ENCODE data around the gene ADAMTS10.

ADAMTS10 gene

DNA sequence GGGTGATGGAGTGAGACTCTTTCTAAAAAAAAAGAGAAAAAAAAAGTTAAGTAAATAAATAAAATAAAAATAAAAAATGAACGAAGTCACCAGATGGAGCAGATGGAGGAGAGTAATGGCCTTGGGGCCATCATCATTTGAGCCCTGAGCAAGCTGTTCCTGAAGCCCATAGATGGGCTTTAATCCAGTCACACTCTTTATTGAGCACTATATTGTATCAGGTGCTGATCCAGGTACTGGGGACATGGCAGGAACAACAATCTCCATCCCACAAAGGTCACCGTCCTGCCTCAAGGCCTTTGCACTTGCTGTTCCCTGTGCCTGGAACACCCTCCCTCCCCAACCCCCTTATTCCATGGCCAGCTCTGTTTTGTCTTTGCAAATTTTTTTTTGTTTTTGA is 3.9 kb upstream of the ADAMTS10 start:
- no peak overlapping the region for H3K4me3 ChIP-seq (ENCODE audit: low read depth, low read length)
- peaks cover 29% of the 10 kb centered on the region for H3K27me3 ChIP-seq (ENCODE audit: insufficient read depth, low read depth, severe bottlenecking)
- DNase-seq = no peak
- H3K36me3 ChIP-seq = no peaks in the 10 kb centered on the region
- no peaks in the 10 kb centered on the region for H3K9me3 ChIP-seq (ENCODE audit: severe bottlenecking)
- no peak for TF ChIP-seq CTCF (IDR thresholded peaks at IDR 0.05; ENCODE audit: low read depth, low read length)
- no peak overlapping the region for H3K27ac ChIP-seq

- Histone ChIP-seq H3K9me3 (ENCODE audit: severe bottlenecking) (no peaks in the 10 kb centered on the region), H3K36me3 (no peaks in the 10 kb centered on the region), H3K27me3 (ENCODE audit: insufficient read depth, low read depth, severe bottlenecking) (peaks cover 15% of the 10 kb centered on the region), H3K4me3 (ENCODE audit: low read depth, low read length) (no peak overlapping the region), H3K27ac (no peak overlapping the region)
- TF ChIP-seq CTCF (IDR thresholded peaks at IDR 0.05; ENCODE audit: low read depth, low read length) = no peak
- DNase-seq = no peak
These were observed 2.3 kb upstream of the ADAMTS10 start for GRCh38 chr19:8612807-8613171.

DNA sequence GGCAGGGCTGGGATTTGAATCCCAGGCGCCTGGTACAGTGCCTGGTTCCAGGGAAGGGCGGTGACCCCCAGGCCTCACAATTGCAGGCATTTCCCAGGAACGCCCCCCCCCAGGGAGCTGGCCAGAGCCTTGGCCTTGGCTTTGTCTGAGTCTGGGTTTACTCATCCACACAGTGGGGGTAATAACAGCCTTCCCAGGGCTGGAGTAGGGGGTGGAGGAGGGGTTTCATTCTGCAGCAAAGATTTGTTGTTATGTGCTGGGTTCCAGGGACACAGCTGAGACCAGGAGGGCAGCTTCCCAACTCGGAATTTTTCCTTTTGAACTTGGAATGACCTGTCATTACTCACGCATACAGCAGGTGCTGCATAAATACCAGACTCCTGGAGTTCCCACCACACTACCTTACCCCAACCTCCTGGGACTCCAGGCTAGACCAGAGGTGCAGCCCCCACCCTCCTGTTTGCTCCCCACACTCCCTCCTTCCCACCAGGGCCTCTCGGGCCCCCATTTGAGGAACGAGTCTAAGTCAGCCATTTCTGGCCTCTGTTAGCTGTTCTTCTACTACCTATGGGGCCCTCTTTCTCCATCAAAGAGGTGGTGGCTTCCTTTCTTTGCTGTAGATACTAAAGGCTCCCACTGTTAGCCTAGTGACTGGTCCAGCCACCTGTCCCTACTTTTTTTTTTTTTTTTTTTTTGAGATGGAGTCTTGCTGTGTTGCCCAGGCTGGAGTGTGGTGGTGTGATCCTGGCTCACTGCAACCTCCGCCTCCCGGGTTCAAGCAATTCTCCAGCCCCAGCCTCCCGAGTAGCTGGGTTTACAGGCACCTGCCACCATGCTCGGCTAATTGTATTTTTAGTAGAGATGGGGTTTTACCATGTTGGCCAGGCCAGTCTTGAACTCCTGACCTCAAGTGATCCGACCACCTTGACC is 1.6 kb upstream of the ADAMTS10 start:
- Histone ChIP-seq H3K4me3 (ENCODE audit: low read depth, low read length) (no peak overlapping the region), H3K36me3 (no peaks in the 10 kb centered on the region), H3K9me3 (ENCODE audit: severe bottlenecking) (no peaks in the 10 kb centered on the region), H3K27ac (no peak overlapping the region), H3K27me3 (ENCODE audit: insufficient read depth, low read depth, severe bottlenecking) (peaks cover 10% of the 10 kb centered on the region)
- TF ChIP-seq CTCF (IDR thresholded peaks at IDR 0.05; ENCODE audit: low read depth, low read length) = no peak
- no peak for DNase-seq

DNA sequence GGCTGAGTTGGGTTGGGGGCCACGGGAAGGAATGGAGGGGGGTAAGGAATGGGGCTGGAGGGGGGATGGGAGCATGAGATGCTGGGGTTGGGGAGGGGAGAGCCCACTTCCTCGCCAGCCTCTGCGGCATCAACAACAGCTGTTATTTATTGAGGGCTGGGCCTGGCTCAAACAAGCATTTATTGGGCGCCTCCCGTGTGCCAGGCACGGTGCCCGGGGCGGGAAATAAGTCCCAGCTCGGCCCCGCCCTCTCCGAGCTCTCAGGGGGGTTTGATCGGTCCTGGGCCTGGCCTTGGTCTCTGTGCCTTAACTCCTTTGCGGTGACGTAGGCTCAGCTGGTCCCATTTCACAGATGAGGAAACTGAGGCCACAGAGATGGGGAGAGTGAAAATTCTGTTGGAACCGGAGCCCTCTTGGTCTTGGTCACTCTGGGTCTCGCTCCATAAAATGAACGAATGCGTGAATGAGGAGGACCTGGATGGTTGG is 919 bp upstream of the ADAMTS10 start:
- Histone ChIP-seq H3K27ac (no peak overlapping the region), H3K4me3 (ENCODE audit: low read depth, low read length) (no peak overlapping the region), H3K36me3 (no peaks in the 10 kb centered on the region), H3K9me3 (ENCODE audit: severe bottlenecking) (no peaks in the 10 kb centered on the region), H3K27me3 (ENCODE audit: insufficient read depth, low read depth, severe bottlenecking) (peaks cover 6% of the 10 kb centered on the region)
- DNase-seq = no peak
- no peak for TF ChIP-seq CTCF (IDR thresholded peaks at IDR 0.05; ENCODE audit: low read depth, low read length)

DNA sequence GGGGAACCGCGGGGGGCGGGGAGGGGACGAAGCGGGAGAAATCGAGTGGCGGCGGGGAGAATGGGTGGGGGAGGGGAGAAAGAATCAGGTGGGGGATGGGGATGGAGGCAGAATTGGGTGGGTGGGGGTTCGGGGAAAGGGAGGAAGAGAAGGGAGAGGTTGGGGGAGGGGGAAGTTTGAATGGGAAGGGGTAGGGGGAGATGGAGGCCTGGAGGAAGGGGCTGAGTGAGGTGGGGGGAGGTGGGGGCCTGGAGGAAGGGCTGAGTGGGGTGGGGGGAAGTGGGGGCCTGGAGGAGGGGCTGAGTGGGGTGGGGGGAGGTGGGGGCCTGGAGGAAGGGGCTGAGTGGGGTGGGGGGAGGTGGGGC is 403 bp upstream of the ADAMTS10 start:
- Histone ChIP-seq H3K27ac (no peak overlapping the region), H3K9me3 (ENCODE audit: severe bottlenecking) (no peaks in the 10 kb centered on the region), H3K27me3 (ENCODE audit: insufficient read depth, low read depth, severe bottlenecking) (peaks cover 4% of the 10 kb centered on the region), H3K4me3 (ENCODE audit: low read depth, low read length) (peak overlapping the region; percentile 58), H3K36me3 (no peaks in the 10 kb centered on the region)
- no peak for TF ChIP-seq CTCF (IDR thresholded peaks at IDR 0.05; ENCODE audit: low read depth, low read length)
- no peak for DNase-seq
